Muscle layer of colon (tissue), 2 donors: Measurements from ENCODE around the gene AHRR.
"Not testable (repeated sequence)": the region's sequence is repeated elsewhere in the genome, so short reads cannot be mapped to it uniquely, and the experiment has no call there.

Experiments used
- H3K27ac ChIP-seq: one replicate; pipeline ENCODE4 v1.7.0; 2013; ENCODE audit warnings: low read depth, mild to moderate bottlenecking, low read length, moderate library complexity
- H3K27me3 ChIP-seq, 2 donors: one replicate each; pipeline ENCODE4 v1.7.0; 2013; ENCODE audit warnings: low read length in 2 of 2, mild to moderate bottlenecking in 2 of 2; ENCODE audit not compliant: insufficient read depth in 2 of 2, control insufficient read depth in 1 of 2
- H3K36me3 ChIP-seq: one replicate; pipeline ENCODE4 v1.7.0; 2013; ENCODE audit warnings: mild to moderate bottlenecking, low read length; ENCODE audit not compliant: insufficient read depth
- H3K4me1 ChIP-seq: one replicate; pipeline ENCODE4 v1.7.0; 2013; ENCODE audit warnings: mild to moderate bottlenecking, low read length; ENCODE audit not compliant: insufficient read depth
- H3K4me3 ChIP-seq, 2 donors: one replicate each; pipeline ENCODE4 v1.7.0; 2013; ENCODE audit warnings: low read length in 2 of 2, low read depth in 1 of 2, mild to moderate bottlenecking in 1 of 2, moderate library complexity in 1 of 2
- H3K9ac ChIP-seq: one replicate; pipeline ENCODE4 v1.7.0; 2013; ENCODE audit warnings: low read length
- H3K9me3 ChIP-seq: one replicate; pipeline ENCODE4 v1.7.0; 2013; ENCODE audit warnings: mild to moderate bottlenecking, low read length
- donor health status: abdominal sarcoma.
- donor health status: Adenocarcinoma of cecum.

Gene AHRR

GRCh38 chr5:485946-486491, 164.5 kb downstream of the AHRR start:
- H3K36me3 ChIP-seq = no peaks in the 10 kb centered on the region
- no peak overlapping the region for H3K4me3 ChIP-seq
- H3K27me3 ChIP-seq = peaks cover 4 to 34% of the 10 kb centered on the region in 2 donors
- H3K9ac ChIP-seq = no peak overlapping the region
- H3K27ac ChIP-seq = no peak overlapping the region
- H3K4me1 ChIP-seq = no peaks in the 10 kb centered on the region
- H3K9me3 ChIP-seq = no peaks in the 10 kb centered on the region

- H3K4me1 ChIP-seq, H3K9me3 ChIP-seq, H3K27ac ChIP-seq, H3K4me3 ChIP-seq, H3K9ac ChIP-seq, H3K36me3 ChIP-seq: not testable (repeated sequence)
- H3K27me3 ChIP-seq = peaks cover 0 to 38% of the 10 kb centered on the region in 2 donors
Observed at GRCh38 chr5:486597-486996, 165.1 kb downstream of the AHRR start.
